DMS79 (cell line): ENCODE measurements around the gene L1CAM.

Source experiments
- DNase-seq: peaks from one replicate; lab custom pipeline; 2025; lab: John Stamatoyannopoulos, UW

The L1CAM gene

GRCh38 chrX:153862369-153863250 lies 23.4 kb downstream of the L1CAM start:
- DNase-seq: no peak

GRCh38 chrX:153861733-153862310 lies 24.2 kb downstream of the L1CAM start:
- DNase-seq: no peak

- DNase-seq: no peak
Observed at GRCh38 chrX:153861151-153861550, 24.8 kb downstream of the L1CAM start.

- no peak for DNase-seq
Observed at GRCh38 chrX:153857348-153857903, 28.5 kb downstream of the L1CAM start.

- no peak for DNase-seq
Observed at GRCh38 chrX:153854702-153855101, 31.3 kb downstream of the L1CAM start.

GRCh38 chrX:153853902-153854267 lies 32.1 kb downstream of the L1CAM start:
- DNase-seq: no peak

GRCh38 chrX:153853180-153853901 lies 32.6 kb downstream of the L1CAM start:
- DNase-seq: no peak

GRCh38 chrX:153851981-153852380 lies 34.0 kb downstream of the L1CAM start:
- DNase-seq: no peak

- no peak for DNase-seq
Observed at GRCh38 chrX:153848325-153848724, 37.6 kb downstream of the L1CAM start.

GRCh38 chrX:153845842-153846241 lies 40.1 kb downstream of the L1CAM start:
- no peak for DNase-seq

GRCh38 chrX:153845195-153845594 lies 40.8 kb downstream of the L1CAM start:
- DNase-seq: no peak

- no peak for DNase-seq
Observed at GRCh38 chrX:153844509-153845082, 41.4 kb downstream of the L1CAM start.

GRCh38 chrX:153836921-153837320 lies 49.1 kb downstream of the L1CAM start:
- DNase-seq: no peak

- no peak for DNase-seq
Observed at GRCh38 chrX:153832728-153833127, 53.2 kb downstream of the L1CAM start.

GRCh38 chrX:153831429-153832150 lies 54.4 kb downstream of the L1CAM start:
- DNase-seq: no peak

- DNase-seq: no peak
Observed at GRCh38 chrX:153830640-153831428, 55.1 kb downstream of the L1CAM start.

- no peak for DNase-seq
Observed at GRCh38 chrX:153829799-153830639, 56.0 kb downstream of the L1CAM start, which contains the start of gene PDZD4. PDZD4 (minus strand) TSS chrX:153830544; CDS start chrX:153830298, 246 bp downstream.

GRCh38 chrX:153829549-153829798 lies 56.5 kb downstream of the L1CAM start:
- DNase-seq: no peak

GRCh38 chrX:153828723-153829548 lies 57.0 kb downstream of the L1CAM start:
- DNase-seq: no peak
